ENCODE data around the gene KLHL18.
"Not testable (repeated sequence)": the region's sequence is repeated elsewhere in the genome, so short reads cannot be mapped to it uniquely, and the experiment has no call there.

The KLHL18 gene

GRCh38 chr3:47282424-47283192, at the start of gene KLHL18, which contains the start of gene KIF9:
KLHL18 (plus strand) TSS chr3:47282944; CDS start chr3:47282966, 22 bp downstream.
KIF9 (minus strand) TSS chr3:47282799; CDS start chr3:47277374, 5,425 bp downstream.
- DNase-seq: peak; percentile 99

DNA sequence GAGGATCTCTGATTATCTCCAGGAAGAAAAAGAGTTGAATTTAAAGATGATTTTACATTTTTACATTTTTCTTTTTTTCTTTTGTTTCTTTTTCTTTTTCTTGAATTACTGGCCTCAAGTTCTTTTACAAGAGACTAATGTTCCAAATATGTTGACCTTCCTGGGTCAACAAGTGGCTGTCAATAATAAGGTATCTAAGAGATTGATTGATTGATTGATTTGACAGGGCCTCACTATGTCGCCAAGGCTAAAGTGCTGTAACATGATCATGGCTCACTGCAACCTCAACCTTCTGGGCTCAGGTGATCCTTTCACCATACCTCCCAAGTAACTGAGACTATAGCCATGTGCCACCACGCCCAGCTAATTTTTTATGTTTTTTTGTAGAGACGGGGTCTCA, 44.7 kb upstream of the KLHL18 start:
- DNase-seq: no peak

DNA sequence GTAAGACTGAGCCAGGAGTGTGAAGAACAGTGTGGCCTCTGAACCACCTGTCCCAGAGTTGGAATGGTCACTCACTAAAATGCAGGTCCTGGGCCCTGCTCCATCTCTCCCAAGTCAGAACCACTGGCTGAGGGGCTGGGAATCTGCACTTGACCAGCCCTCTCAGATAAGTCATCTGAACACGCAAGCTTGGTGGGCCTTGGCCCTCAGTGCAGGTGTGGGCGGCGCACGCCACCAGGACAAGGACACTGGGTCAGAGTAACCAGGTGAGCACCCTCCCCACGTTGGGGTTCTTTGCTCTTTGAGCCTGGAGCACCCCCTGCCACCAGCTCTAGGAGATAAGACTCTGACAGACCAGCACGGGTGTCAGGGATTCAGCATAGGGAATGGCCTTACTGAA, 42.8 kb upstream of the KLHL18 start:
- no peak for DNase-seq

- no peak for DNase-seq
These were observed 39.2 kb upstream of the KLHL18 start for GRCh38 chr3:47243419-47244147.

DNA sequence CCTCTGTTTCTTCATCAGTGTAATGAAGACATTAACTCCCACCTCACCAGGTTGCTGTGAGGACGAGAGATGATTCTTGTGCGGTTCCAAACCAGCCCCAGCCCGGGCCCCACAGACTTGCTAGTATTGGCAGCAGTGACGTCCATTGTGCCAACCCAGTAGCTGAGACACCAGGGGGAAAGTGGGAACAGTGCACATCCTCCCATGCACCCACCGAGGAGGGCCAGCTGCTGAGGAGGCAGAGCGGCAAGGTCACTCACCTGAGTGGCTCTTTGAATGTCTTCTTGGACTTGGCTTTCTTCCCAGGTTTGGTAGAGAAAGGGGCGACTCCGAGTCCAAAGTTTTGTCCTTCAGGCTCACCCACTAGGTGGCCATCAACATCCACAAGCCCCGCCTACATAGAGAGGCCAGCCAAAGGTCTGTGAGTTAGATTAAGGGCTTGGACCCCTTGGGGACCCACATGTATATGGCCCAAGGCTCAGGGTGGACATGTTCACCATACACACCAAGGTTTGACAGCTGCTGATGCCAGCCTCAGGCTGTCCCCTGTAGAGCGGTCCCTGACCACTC, 38.1 kb upstream of the KLHL18 start:
- no peak for DNase-seq

GRCh38 chr3:47245271-47245670, 37.5 kb upstream of the KLHL18 start:
- no peak for DNase-seq

DNA sequence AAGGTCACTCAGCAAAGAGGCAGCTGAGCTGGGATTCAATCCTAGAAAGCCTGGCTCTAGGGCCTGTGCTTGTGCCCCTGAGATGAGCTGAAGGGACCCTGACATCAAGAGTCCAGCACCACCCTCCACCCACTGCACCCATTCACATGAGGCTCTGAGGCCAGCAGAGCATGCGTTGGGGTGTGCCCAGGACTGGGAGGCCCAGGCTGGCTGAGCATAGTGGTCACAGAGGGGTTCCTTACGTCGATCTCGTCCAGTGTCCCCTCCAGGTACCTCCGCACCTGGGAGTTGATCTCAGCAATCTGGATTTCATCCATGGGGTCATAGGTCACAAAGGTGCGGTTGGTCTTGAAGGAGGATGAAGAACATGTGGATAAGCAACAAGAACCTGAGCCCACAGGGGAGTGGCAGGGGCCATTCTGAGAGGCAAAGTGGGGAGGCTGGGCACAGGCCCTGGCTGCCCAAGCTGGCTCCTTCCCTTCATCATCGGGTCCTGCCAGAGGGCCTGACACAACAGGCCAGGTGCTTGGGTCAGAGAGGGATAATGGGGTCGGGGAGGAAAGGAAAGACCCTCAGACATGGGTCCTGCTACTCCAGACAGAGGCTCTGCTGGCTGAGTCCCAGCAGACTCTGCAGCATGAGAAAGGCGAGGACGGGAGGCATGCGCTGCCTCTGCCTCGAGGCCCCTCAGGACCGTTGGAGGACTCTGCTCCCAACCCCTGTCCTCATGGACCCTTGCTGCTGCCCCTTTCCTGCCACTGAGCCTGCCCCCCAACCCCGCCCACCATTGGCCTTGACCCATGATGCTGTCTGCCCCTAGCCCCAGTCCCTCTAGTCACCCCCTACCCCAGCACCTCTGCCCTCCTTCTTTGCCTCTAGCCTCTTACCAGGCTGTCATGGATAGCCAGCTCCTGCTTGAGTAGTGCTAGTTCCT, 35.3 kb upstream of the KLHL18 start:
- no peak for DNase-seq

- no peak for DNase-seq
These were observed 32.3 kb upstream of the KLHL18 start for GRCh38 chr3:47250309-47251060.

DNA sequence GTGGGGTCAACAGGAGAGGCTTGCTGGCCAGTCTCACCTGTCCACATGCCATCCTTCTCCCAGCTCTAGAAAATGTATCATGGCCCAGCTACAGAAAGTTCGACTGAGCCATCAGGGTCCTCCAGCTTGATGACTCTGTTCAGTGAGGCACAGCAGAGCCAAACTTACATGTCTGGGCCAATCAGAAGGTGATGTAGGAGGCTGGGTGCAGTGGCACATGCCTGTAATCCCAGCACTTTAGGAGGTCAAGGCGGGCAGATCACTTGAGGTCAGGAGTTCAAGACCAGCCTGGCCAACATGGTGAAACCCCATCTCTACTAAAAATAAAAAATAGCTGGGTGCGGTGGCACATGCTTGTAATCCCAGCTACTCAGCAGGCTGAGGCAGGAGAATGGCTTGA, 31.7 kb upstream of the KLHL18 start:
- DNase-seq: not testable (repeated sequence)

DNA sequence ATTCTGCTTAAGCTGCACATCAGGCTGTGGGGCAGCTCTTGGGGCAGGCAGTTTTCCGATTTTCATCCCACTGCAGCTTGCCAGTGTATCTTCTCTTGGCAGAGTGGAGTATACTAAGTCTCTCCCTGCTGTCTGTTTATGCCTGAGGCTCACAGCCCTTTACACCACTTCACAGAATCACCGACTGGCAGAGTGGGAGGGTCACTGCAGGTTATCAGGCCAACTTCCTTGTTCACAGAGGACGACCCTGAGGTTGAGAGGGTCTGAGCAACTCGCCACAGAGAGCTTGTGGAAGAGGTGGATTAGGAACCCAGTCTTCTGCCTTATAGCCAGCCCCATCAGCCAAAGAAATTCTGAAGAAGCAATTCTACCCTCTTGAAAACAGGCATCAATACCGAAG, 31.1 kb upstream of the KLHL18 start:
- no peak for DNase-seq

DNA sequence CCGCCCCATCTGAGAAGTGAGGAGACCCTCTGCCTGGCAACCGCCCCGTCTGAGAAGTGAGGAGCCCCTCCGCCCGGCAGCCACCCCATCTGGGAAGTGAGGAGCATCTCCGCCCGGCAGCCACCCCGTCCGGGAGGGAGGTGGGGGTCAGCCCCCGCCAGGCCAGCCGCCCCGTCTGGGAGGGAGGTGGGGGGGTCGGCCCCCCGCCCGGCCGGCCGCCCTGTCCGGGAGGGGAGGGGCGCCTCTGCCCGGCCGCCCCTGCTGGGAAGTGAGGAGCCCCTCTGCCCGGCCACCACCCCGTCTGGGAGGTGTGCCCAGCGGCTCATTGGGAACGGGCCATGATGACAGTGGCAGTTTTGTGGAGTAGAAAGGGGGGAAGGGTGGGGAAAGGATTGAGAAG, 26.4 kb upstream of the KLHL18 start:
- not testable (repeated sequence) for DNase-seq

DNA sequence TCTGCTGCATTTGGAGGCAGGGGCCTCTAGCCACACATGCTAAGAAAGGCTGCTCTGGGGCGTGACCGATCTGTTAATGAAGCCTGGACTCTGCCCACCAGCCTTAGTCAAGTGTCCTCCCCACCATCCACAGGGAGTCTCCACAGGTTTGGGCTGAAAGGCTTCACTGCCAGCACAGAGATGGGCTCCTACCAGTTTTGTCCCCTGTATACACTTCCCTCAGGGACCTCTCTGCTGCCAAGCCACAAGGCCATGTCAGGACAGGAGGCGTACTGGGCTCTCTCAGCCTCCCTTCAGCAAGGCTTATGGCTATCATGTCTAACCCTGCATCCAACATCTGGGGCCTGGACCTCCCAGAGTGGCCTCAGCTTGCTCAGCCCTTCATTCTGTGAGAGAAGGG, 23.6 kb upstream of the KLHL18 start:
- no peak for DNase-seq

DNA sequence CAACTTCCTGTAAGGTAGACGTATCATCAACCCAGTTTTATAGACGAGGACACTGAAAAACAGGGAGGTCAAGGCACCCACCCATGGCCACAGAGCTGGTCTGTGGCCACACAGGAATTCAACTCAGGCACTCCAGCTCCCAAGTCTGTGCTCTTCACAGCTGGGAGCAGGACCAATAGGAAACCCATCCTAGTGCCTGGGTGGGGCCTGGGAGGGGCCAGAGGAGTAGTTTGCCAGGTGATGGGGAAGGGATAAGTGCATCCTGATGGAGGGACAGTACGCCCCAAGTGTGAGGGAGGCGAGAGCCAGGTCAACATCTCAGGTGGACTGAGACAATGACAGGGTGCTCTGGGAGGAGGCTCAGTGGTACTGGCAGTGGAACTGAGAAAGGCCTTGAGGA, 22.1 kb upstream of the KLHL18 start:
- DNase-seq: no peak

DNA sequence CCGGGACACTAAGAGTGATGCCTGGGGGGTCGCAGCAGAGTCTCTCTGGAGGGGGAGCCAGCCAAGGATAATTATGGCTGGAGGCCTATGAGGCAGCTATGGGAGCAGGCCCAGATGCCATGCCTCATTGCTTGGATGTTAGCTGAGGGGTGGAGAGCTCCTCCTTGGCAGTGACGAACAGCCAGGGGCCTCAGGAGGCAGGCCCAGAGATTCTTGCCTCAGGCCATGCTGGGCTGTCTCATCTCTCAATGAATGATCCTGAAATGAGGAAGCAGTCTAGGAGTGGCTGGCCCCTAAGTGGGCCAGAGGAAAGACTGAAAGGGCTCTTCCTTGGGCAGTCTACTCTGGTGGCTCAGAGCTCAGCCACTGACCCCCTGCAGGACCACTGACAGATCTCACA, 21.4 kb upstream of the KLHL18 start:
- no peak for DNase-seq

DNA sequence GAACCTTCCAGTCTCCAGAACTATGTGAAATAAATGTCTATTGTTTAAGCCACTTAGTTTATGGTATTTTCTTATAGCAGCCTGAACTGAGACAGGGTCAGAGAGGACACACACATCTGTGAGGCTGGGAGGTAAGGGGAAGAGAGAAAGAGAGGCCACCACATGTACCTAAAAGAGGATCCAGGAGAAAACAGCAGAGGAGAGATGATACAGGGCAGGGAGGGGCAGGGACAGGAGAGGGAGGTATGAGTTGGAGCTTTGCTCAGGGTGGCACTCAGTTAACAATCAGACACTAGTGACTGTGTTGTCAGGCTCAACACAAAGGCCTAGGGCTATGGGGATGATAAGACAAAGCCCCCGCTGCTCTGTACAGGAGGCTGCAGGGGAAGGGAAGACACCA, 17.7 kb upstream of the KLHL18 start:
- no peak for DNase-seq

DNA sequence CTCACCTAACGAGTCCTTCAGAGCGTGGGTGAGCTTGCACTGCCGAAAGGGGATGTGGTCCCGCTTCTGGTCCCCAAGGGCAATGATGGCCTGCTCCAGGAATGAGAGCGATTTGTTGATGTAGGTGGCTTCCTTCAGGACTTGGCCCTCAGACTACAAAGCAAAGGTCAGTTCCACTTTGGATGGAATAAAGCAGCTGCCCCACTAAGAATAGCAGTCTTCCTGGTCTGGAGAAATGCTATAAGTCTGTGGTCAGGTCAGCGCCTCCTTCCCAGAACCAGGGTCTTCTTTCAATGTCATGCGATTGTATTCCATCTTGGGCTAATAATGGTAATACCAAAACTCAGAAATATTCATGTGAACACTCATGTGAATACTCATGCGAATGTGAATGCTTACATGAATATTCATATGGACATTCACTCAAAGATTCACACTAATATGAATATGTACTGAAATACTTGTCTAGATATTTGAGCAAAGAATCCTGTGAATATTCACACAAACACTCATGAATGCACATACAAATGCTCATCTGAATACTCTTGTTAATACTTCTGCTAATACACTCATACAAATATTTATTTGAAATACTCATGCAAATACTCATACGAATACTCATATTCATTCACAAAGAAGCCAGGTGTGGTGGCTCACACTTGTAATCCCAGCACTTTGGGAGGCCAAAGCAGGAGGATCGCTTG, 16.9 kb upstream of the KLHL18 start:
- DNase-seq: no peak

- no peak for DNase-seq
These were observed 15.8 kb upstream of the KLHL18 start for GRCh38 chr3:47266709-47267489.

DNA sequence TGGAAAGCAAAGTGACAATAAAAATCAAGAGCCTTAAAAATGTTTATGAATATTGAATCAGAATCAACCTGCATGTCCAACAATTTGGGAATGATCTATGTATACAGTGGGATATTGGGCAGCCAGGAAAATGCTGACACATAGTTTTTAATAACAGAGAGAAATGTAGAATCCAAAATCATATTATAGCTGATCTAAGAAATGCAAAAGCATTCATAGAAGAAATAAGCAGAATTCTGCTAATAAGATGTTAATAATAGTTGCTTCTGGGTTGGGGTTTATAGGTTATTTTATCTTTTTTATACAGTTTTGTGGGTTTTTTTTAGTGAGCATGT, 15.3 kb upstream of the KLHL18 start:
- no peak for DNase-seq

GRCh38 chr3:47270526-47270925, 12.2 kb upstream of the KLHL18 start:
- DNase-seq: no peak

DNA sequence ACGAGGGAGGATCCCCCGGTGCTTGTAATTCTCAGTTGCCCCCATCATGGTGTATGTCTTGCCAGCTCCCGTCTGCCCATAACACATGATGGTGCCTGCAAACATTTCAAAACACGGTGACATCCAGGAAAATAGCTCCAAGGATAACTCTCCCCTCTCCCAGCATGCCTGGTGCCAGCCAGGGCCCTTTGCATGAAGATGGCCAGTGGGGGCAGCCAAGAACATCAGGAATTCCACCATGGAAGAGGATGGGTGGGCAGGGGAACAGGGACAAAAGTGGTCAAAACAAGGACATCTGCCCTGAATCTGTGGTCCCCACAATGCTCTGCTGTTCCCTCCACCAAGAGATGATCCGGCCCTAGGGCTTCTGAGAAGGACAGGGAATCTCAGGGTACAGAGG, 9.2 kb upstream of the KLHL18 start:
- no peak for DNase-seq

- DNase-seq: no peak
These were observed 8.1 kb upstream of the KLHL18 start for GRCh38 chr3:47274652-47275051.

All from retina (tissue), 1 donor.